ENCODE results near the gene TRIM38.
"Not testable (repeated sequence)": the region's sequence is repeated elsewhere in the genome, so short reads cannot be mapped to it uniquely, and the experiment has no call there.

Gene TRIM38

GRCh38 chr6:25972902-25973301, 10.3 kb downstream of the TRIM38 start:
- DNase-seq, result no peak

DNA sequence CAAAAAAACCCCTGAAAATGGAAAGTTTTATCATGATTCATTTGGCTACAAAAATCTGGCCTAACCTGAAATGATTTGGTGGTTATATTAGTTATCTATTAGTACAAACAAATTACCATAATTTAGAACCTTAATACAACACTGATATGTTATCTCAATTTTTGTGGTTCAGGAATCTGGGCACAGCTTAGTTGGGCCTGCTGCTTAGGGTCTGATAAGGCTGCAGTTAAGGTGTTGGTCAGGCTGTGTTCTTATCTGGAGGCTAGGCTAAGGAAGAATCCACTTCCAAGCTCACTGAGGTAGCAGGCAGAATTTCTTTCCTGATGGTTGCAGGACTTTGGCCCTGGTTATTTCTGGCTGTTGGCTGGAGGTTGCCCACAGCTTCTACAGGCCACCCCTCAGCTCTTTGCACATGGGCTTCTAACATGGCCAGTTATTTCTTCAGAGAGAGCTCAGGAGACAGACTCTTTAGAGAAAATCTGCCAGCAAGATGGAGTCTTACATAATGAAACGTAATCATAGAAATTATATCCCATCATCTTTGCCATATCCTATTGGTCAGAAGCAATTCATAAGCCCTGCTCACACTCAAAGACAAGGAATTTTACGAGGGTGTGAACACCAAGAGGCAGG, 11.4 kb downstream of the TRIM38 start:
- DNase-seq, result no peak

DNA sequence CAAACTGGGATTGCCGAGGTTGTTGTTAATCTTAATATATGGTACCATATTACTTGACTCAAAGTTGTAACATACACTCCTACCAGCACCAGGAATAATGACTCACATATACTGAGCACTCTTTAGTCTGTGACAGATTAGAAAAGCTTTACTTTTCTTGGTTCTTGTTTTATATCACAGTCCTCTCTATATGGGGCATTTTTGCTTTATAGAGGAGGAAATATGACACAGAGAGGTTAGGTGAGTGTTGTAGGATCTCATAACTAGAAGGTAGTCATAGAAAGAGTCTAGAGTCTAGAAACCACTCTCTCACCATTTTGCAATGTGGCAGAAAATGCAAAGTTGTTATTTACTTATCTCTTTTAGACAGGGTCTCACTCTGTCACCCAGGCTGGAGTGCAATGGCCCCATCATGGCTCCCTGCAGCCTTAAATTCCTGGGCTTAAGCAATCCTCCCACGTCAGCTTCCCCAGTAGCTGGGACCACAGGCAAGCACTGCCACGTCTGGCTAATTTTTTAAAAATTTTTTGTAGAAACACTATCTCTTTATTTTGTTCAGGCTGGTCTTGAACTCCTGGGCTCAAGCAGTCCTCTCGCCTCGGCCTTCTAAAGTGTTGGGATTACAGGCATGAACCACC, 13.4 kb downstream of the TRIM38 start:
- DNase-seq, result no peak

GRCh38 chr6:25980935-25981334, 18.3 kb downstream of the TRIM38 start:
- DNase-seq, result no peak

- DNase-seq, result no peak
Measured at GRCh38 chr6:25981568-25982263, 19.1 kb downstream of the TRIM38 start.

- DNase-seq, result no peak
Measured at GRCh38 chr6:25984265-25984664, 21.7 kb downstream of the TRIM38 start.

DNA sequence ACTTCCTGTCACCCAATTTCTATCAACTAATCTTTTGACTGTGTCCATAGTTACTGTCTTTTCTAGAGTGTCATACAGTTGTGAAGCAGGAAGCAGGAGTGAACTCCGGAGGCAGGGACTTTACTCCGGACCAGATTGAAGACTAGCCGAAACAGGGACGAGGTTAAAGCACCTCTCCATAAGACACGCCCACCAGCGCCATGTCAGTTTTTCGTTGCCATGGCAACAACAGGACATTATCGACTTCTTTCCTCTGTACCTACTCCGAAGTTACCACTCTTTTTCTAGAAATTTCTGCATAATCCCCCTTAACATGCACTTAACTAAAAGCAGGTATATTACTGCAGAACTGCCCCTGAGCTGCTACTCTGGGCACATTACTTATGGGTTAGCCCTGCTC, 25.2 kb downstream of the TRIM38 start:
- DNase-seq, result no peak

DNA sequence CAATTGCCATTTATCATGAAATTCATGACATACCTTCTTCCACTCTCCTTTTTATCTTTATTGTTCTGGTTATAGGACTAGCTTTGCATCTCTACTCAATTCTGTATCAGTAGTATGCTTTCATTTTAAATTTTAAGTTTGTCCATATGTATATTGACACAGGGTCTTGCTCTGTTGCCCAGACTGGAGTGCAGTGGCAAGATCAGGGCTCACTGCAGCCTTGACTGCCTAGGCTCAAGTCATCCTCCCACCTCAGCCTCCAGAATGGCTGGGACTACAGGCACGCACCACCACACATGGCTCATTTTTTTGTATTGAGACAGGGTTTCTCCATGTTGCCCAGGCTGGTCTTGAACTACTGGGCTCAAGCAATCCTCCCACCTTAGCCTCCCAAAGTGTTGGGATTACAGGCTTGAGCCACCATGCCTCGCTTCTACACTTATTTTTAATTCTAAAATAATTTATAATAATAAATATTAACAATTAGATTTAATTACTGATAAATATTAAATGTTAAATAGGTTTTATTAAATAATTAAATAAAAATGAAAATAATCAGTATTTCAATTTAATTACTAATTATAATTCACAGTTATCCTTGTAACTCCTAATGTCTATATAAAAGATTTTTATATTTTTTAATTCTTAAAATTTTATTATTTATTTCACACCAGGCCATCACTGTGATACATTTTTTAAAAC, 27.7 kb downstream of the TRIM38 start:
- no peak for DNase-seq

DNA sequence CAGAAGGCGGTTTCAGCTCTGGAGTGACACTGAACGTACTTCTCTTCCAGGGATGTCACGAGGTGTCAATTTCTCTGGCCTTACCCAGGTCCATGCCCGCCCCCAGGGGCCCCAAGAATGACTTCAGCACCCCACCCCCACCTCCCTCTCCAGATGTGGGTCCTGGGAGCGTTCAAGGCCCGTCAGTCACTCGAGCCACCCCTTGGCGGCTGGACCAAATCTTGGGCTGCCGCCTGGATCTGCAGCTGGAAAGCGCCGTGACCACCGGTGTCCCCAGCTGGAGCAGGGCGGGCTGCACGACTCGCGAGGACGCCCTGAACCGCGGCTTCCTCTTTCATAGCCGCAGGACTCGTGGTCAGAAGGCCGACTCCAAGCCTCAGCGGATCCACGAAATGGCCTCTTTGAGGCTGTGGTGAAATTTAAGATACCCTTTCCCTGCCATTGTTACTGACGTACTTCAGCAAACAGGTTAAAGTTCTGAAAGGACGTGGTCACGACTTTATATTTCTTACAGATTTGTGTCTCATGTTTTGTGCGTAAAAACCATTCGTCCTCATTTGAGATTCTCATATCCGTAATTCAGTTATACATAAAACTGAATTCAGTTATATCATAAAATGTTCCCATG, 29.3 kb downstream of the TRIM38 start:
- DNase-seq, result no peak

GRCh38 chr6:25992413-25993340, 30.1 kb downstream of the TRIM38 start:
- no peak for DNase-seq

GRCh38 chr6:25993341-25993684, 30.7 kb downstream of the TRIM38 start:
- not testable (repeated sequence) for DNase-seq

GRCh38 chr6:25995507-25995906, 32.9 kb downstream of the TRIM38 start:
- no peak for DNase-seq

GRCh38 chr6:25997921-25998320, 35.3 kb downstream of the TRIM38 start:
- DNase-seq, result no peak

- DNase-seq, result no peak
Measured at GRCh38 chr6:25998379-25998778, 35.8 kb downstream of the TRIM38 start.

GRCh38 chr6:25999225-25999624, 36.6 kb downstream of the TRIM38 start:
- not testable (repeated sequence) for DNase-seq

GRCh38 chr6:26000366-26001144, 38.0 kb downstream of the TRIM38 start:
- no peak for DNase-seq

DNA sequence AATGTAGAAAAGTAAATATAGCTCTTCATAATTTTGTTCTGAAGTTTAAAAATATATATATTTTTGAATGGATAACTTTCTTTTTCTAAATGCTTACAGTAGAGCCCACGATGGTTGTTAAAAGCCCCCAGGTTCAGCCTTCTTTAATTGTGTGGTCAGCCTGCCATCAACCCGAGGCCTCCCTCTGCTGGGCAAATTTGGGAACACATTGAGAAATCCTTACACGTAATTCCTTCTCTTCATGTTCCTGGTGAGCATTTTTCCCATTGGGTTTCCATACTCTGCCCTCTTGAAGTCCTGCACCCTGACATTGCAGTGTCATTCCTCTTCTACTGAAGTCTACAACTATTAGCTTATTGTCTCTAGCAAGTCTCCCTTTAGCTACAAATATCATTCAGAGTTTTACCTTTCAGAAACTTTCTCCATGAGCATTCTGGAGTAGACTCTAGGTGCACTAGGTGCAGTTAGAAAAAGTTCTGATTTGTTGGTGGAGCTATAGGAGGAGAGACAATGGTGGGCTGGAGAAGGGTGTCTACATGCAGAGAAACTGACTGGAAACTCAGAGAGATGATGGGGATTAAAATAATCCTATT, 40.6 kb downstream of the TRIM38 start:
- DNase-seq, result no peak

- DNase-seq, result no peak
Measured at GRCh38 chr6:26006086-26006939, 43.7 kb downstream of the TRIM38 start.

DNA sequence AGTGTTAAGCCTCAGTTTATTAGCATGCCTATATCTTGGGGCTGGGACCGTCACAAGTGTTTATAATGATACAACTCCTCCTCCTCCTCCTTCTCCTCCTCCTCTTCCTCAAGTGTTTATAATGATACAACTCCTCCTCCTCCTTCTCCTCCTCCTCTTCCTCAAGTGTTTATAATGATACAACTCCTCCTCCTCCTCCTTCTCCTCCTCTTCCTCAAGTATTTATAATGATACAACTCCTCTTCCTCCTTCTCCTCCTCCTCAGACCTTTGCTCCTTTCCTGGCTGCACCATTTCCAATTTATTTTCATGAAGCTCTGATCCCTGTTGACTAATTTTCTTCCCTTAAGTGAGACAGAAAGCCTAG, 44.3 kb downstream of the TRIM38 start:
- DNase-seq, result not testable (repeated sequence)

GRCh38 chr6:26008470-26008869, 45.9 kb downstream of the TRIM38 start:
- no peak for DNase-seq
